Activated T-helper 1 cell treated with anti-CD3 and anti-CD28 coated beads, Interleukin-12 subunit alpha, Interleukin-12 subunit beta, Interleukin-2, Interleukin-4 antibody, amounts not matched to agents 30 ng/mL and 10 ng/mL and 1 ng/mL, durations not matched to agents 14 hours and 24 hours and 36 hours (primary cell): ENCODE measurements around the gene IL15RA. TPM values are rescaled to one million over a fixed set of nuclear protein-coding genes. Genes with fewer than 3 reads are reported as not detected.

ENCODE experiments used
- DNase-seq: peaks from one replicate; pipeline ENCODE4 v3.0.0; 2021; ENCODE audit warnings: low spot score
- H3K27ac Mint-ChIP-seq: one replicate; pipeline ENCODE4 v1.8.0; 2021; ENCODE audit warnings: mild to moderate bottlenecking, mixed read lengths
- H3K27me3 Mint-ChIP-seq: one replicate; pipeline ENCODE4 v1.8.0; 2022; ENCODE audit warnings: mild to moderate bottlenecking, moderate library complexity, mixed read lengths; ENCODE audit not compliant: insufficient read depth
- H3K36me3 Mint-ChIP-seq: one replicate; pipeline ENCODE4 v1.8.0; 2021; ENCODE audit warnings: low read depth, mixed read lengths
- H3K4me1 Mint-ChIP-seq: one replicate; pipeline ENCODE4 v1.8.0; 2021; ENCODE audit warnings: low read depth, mixed read lengths
- H3K4me3 Mint-ChIP-seq: one replicate; pipeline ENCODE4 v1.8.0; 2021; ENCODE audit warnings: mild to moderate bottlenecking, moderate library complexity, mixed read lengths
- H3K9me3 Mint-ChIP-seq: one replicate; pipeline ENCODE4 v1.8.0; 2021; ENCODE audit warnings: mixed read lengths
- intact Hi-C: fragments of 100-400 bp; cut with micrococcal nuclease; formaldehyde crosslinking; loops from one replicate; pipeline ENCODE4 v1.15.1; 2024
- total RNA-seq: library from RNA; stranded (reverse); gene quantifications from 2 replicates; pipeline ENCODE4 v1.2.3, GENCODE V29; 2022

IL15RA gene
- total RNA-seq: 23.4 and 24.4 TPM in 2 replicates

DNA sequence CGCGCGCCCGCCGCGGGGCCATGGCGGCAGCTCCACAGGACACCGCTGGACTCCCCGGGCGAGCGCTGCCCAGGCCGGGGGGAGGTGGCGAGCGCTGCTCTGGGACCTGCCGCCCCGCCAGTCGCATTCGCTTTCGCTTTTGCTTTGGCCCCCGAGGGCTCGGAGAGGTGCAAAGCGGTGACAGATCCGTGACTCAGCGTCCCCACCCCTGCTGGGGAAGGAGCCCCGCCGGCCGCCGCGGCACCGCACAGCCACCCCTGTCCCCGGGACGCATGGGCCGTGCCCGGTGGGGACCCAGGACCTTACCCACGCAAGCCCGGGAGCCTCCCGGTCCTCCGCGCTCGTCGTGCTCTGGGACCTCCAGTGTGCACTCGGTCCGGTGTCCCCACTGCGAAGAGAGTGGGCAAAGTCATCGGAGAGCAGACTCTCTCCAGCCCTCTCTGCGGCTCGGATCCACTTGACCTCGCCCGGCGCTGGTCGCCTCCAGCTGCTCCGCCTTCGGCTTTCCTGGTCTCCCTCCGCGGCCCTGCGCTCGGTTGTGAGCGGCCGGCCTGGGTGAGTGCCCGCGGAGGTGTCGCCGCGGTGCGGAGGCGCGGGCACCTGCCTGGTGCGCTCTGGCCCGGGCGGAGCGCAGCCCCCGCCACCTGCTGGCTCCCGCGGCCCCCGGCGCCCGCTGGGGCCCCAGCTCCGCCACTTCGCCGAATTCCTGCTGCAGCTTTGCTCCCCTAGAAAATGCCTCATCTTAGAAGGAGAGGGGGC lies at the start of gene IL15RA:
Gene IL15RA, minus strand, starts transcription at position 73 of the 759 bp plus-strand sequence. Its CDS starts 51 bp downstream, at position 22.
- Mint-ChIP-seq H3K4me3 (peak within 1 kb of the TSS; percentile 93), H3K27ac (peak within 1 kb of the TSS; percentile 90), H3K9me3 (no peaks in the 10 kb centered on the region), H3K4me1 (peaks cover 31% of the 10 kb centered on the region), H3K36me3 (peaks cover 2% of the 10 kb centered on the region), H3K27me3 (peaks cover 3% of the 10 kb centered on the region)
- peak; percentile 88 for DNase-seq
- intact Hi-C loops: loop anchor here (2.0 to 10.0 kb wide), 3 partner anchors 225 to 533 kb away; partner anchors contain the start of gene PFKFB3

DNA sequence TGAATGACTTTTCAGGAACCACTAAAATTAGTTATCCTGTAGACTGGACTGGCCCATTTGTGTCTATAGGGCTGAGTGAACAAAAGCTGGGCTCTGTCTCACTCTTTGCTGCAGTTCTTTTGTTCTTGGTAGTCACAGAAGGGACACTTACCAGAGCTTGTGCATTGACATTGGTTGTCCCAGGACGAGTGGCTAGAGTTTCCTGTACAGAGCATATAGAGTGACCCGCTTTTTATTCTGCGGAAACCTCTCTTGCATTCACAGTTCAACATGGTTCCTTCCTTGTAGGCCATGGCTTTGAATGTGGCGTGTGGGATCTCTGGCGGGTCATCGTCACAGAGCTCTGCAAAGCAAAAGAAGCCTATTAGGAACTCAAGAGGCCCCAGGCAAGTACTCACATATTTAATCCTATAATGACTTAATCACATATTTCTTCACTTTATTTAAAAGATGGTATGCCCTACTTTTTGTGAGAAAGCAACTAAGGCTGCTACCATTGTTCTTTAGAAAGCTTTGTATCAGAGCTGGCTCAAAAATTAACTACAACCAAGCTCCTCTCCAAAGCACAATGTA lies 48.4 kb upstream of the IL15RA start:
- H3K27ac Mint-ChIP-seq: peak overlapping the region; percentile 34

DNA sequence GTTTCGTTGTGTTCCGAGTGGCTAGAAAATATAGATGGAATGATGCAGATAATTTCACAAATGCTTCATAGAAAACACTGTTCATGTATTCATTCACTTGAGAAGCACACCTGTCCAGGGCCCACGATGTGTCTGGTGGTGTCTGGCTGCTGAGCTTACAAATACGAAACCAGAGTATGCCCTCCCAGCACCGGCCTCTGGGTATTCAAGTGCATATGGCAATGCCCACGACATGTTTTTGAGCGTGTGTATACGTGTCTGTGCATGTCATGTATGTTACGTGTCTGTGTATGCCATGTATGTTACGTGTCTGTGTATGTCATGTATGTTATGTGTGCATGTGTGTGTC lies 47.0 kb upstream of the IL15RA start:
- H3K27me3 Mint-ChIP-seq: no peaks in the 10 kb centered on the region
- intact Hi-C loops: loop anchor here (10.0 kb wide), 1 partner anchor 240 kb away; no protein-coding TSS in a partner anchor
- no peak overlapping the region for H3K27ac Mint-ChIP-seq
- peaks cover 52% of the 10 kb centered on the region for H3K4me1 Mint-ChIP-seq
- H3K9me3 Mint-ChIP-seq: no peaks in the 10 kb centered on the region
- no peak overlapping the region for H3K4me3 Mint-ChIP-seq
- DNase-seq: no peak
- H3K36me3 Mint-ChIP-seq: peaks cover 78% of the 10 kb centered on the region

More for the DNA sequence above, 48.4 kb upstream of the IL15RA start:
- Mint-ChIP-seq H3K4me3 (no peak overlapping the region), H3K27me3 (no peaks in the 10 kb centered on the region), H3K36me3 (peaks cover 74% of the 10 kb centered on the region), H3K4me1 (peaks cover 59% of the 10 kb centered on the region), H3K9me3 (peaks cover 4% of the 10 kb centered on the region)
- no peak for DNase-seq
- intact Hi-C loops: loop anchor here (10.0 kb wide), 1 partner anchor 241 kb away; no protein-coding TSS in a partner anchor

DNA sequence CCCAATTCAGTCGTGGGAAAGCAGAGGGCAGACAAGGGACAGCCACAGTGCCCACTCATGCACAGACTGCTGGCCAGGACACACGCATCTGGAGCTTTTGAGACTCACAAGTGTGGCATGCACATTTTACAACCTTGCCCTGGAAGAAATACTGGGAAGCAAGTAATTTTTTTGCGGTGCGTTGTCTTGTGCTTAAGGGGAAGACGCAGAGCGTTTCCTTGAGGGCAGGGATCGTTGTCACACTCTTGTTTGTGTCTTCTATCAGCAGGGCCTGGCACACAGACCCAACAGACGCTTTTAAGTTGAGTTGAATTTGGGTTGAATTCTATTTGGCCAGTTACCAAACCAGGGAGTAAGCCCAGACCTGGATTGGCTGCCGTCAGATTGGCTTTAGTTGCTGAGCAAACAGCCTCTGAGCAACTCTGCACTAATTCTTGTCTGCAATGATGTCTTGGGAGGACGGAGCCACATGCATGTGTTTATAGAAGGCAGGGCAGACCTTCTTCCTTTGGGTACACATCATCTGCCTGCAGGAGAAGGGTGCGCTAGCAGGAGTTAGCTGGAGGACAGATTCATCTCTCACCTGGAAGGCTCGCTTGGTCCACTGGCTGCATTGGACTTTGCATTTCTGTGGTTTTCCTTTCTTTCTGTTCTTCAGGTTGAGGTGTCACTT lies 46.5 kb upstream of the IL15RA start:
- Mint-ChIP-seq H3K27me3 (no peaks in the 10 kb centered on the region), H3K27ac (no peak overlapping the region), H3K4me1 (peaks cover 57% of the 10 kb centered on the region), H3K4me3 (no peak overlapping the region), H3K36me3 (peaks cover 83% of the 10 kb centered on the region), H3K9me3 (no peaks in the 10 kb centered on the region)
- intact Hi-C loops: loop anchor here (10.0 kb wide), 1 partner anchor 239 kb away; no protein-coding TSS in a partner anchor
- DNase-seq: no peak

DNA sequence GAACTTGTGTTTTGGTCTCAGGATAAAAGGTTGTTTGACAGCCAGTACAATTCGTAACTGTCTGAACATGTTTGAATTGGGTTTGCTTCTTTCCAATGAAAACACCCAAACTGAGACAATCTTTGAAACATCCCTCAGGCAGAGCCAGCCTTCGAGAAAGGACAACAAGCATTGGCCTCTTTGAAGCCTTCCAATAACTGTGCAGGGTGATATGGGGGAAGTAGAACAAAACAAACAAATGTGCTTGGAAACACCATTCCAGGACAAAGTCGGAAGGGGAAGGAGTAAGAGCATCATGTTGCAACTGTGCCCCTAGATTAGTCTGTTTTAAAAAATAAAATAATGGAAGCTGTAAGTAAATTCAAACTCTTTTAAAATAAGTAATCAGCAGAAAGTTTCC lies 45.3 kb upstream of the IL15RA start:
- Mint-ChIP-seq H3K27ac (peak overlapping the region; percentile 75), H3K36me3 (peaks cover 84% of the 10 kb centered on the region), H3K9me3 (no peaks in the 10 kb centered on the region), H3K4me1 (peaks cover 57% of the 10 kb centered on the region), H3K27me3 (no peaks in the 10 kb centered on the region), H3K4me3 (no peak overlapping the region)
- DNase-seq: no peak
- intact Hi-C loops: loop anchor here (10.0 kb wide), 1 partner anchor 238 kb away; no protein-coding TSS in a partner anchor

- H3K4me3 Mint-ChIP-seq: no peak overlapping the region
- peaks cover 63% of the 10 kb centered on the region for H3K4me1 Mint-ChIP-seq
- H3K36me3 Mint-ChIP-seq: peaks cover 84% of the 10 kb centered on the region
- intact Hi-C loops: loop anchor here (10.0 kb wide), 1 partner anchor 236 kb away; no protein-coding TSS in a partner anchor
- peak overlapping the region; percentile 80 for H3K27ac Mint-ChIP-seq
- no peaks in the 10 kb centered on the region for H3K27me3 Mint-ChIP-seq
- H3K9me3 Mint-ChIP-seq: no peaks in the 10 kb centered on the region
- no peak for DNase-seq
Measured at GRCh38 chr10:6020826-6021225, 43.5 kb upstream of the IL15RA start.

DNA sequence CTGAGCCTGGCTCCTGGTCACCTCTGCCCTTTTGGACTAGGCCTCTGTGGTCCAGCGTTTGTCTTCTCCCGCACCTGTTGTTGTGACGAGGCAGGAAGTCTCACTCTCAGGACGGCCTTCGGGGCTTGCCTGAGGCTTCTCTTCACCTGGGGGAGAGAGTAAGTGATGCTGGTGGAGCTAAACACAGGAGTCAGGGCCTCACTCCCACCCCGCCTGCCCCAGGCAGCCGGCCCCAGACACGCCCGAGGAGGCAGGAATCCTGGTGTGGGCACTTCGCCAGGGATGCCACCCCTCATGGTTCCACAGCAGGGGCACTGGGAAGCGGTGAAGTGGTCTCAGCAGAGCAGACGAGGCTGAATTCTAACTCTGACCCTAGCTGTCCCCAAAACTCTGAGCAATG lies 42.5 kb upstream of the IL15RA start:
- Mint-ChIP-seq H3K4me3 (no peak overlapping the region), H3K4me1 (peaks cover 71% of the 10 kb centered on the region), H3K27me3 (no peaks in the 10 kb centered on the region), H3K9me3 (no peaks in the 10 kb centered on the region), H3K27ac (peak overlapping the region; percentile 68), H3K36me3 (peaks cover 88% of the 10 kb centered on the region)
- no peak for DNase-seq
- intact Hi-C loops: loop anchor here (10.0 kb wide), 1 partner anchor 235 kb away; no protein-coding TSS in a partner anchor

- peaks cover 71% of the 10 kb centered on the region for H3K4me1 Mint-ChIP-seq
- H3K36me3 Mint-ChIP-seq: peaks cover 88% of the 10 kb centered on the region
- intact Hi-C loops: no loop called here
- no peak for DNase-seq
- H3K4me3 Mint-ChIP-seq: no peak overlapping the region
- H3K27me3 Mint-ChIP-seq: no peaks in the 10 kb centered on the region
- H3K27ac Mint-ChIP-seq: peak overlapping the region; percentile 68
- no peaks in the 10 kb centered on the region for H3K9me3 Mint-ChIP-seq
Measured at GRCh38 chr10:6019010-6019782, 41.9 kb upstream of the IL15RA start.

- Mint-ChIP-seq H3K4me1 (peaks cover 69% of the 10 kb centered on the region), H3K27me3 (no peaks in the 10 kb centered on the region), H3K27ac (peak overlapping the region; percentile 68), H3K36me3 (peaks cover 86% of the 10 kb centered on the region), H3K4me3 (no peak overlapping the region), H3K9me3 (no peaks in the 10 kb centered on the region)
- no peak for DNase-seq
- intact Hi-C loops: no loop called here
Measured at GRCh38 chr10:6018422-6018821, 41.1 kb upstream of the IL15RA start.

DNA sequence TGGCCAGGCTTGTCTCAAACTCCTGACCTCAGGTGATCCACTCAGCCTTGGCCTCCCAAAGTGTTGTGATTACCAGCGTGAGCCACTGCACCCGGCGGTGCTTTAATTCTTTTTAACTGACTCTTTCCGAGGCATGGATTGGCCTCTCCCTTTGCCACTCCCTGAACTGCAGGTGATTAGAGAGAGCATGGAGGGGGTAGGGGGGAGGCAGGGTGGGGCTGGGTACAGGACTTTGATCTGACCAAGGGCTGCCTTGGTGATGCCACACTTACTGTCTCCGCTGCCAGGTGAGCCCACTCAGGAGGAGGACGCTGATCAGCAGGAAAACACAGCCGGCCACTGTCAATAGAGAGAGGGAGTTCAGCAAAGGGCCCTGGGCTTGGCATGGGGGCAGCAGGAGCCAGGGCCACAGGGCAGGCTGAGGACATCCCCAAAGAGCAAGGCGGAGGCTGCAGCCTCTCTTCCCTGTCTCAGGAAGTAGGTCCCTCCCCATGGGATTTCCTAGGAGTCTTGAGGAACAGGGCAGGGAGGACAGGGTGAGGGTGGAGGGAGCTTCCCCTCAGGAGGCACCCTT lies 40.5 kb upstream of the IL15RA start:
- intact Hi-C loops: no loop called here
- H3K9me3 Mint-ChIP-seq: no peaks in the 10 kb centered on the region

GRCh38 chr10:6014241-6014761 lies 37.0 kb upstream of the IL15RA start:
- Mint-ChIP-seq H3K4me1 (peaks cover 74% of the 10 kb centered on the region), H3K27ac (peak overlapping the region; percentile 78)
- intact Hi-C loops: loop anchor here (1.0 to 5.0 kb wide), 4 partner anchors 37 to 202 kb away; partner anchors contain the start of gene GDI2

More for the DNA sequence above, 40.5 kb upstream of the IL15RA start:
- Mint-ChIP-seq H3K27me3 (no peaks in the 10 kb centered on the region), H3K36me3 (peaks cover 83% of the 10 kb centered on the region), H3K4me1 (peaks cover 69% of the 10 kb centered on the region), H3K27ac (peak overlapping the region; percentile 70), H3K4me3 (no peak overlapping the region)
- DNase-seq: no peak

More at GRCh38 chr10:6014241-6014761, 37.0 kb upstream of the IL15RA start:
- peaks cover 72% of the 10 kb centered on the region for H3K36me3 Mint-ChIP-seq
- peak overlapping the region; percentile 13 for H3K4me3 Mint-ChIP-seq
- peak; percentile 30 for DNase-seq
- H3K27me3 Mint-ChIP-seq: no peaks in the 10 kb centered on the region
- H3K9me3 Mint-ChIP-seq: peaks cover under 1% of the 10 kb centered on the region
